NCI-H1105 treated with DMSO at 0.1 percent for 48 hours (cell line): Measurements from ENCODE around the gene ARMC12.
A peak's percentile ranks its signal among the peaks of the same experiment; 100 is the strongest.
"Not testable (repeated sequence)": the region's sequence is repeated elsewhere in the genome, so short reads cannot be mapped to it uniquely, and the experiment has no call there.

Source experiments
- DNase-seq: peaks from one replicate; lab custom pipeline; 2025; lab: John Stamatoyannopoulos, UW

ARMC12 gene, protein sequence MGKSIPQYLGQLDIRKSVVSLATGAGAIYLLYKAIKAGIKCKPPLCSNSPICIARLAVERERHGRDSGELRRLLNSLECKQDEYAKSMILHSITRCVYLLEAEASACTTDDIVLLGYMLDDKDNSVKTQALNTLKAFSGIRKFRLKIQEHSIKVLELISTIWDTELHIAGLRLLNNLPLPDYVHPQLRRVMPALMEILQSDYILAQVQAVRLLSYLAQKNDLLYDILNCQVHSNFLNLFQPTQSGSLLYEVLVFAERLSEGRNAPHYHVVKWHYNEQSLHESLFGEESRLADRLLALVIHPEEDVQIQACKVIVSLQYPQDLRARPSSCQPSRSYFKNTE

DNA sequence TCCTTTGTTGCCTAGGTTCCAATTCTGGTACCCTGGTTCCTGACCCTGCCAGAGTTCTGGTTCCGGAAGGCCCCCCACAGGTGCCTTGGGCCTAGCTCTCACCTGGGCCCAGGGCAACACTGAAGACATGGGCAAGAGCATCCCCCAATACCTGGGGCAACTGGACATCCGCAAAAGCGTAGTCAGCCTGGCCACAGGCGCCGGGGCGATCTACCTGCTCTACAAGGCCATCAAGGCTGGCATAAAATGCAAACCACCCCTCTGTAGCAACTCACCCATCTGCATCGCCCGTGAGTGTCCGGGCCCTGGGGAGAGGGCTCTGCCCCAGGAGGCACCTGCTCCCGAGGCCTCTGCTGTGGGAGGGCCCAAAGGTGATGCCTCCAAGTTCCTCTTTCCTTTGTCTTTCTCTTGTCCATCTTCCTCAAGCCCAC lies at the start of gene ARMC12:
Gene ARMC12 (plus strand): TSS at position 51 of the 431 bp plus-strand sequence. CDS start 77 bp downstream, at position 128.
- no peak for DNase-seq

DNA sequence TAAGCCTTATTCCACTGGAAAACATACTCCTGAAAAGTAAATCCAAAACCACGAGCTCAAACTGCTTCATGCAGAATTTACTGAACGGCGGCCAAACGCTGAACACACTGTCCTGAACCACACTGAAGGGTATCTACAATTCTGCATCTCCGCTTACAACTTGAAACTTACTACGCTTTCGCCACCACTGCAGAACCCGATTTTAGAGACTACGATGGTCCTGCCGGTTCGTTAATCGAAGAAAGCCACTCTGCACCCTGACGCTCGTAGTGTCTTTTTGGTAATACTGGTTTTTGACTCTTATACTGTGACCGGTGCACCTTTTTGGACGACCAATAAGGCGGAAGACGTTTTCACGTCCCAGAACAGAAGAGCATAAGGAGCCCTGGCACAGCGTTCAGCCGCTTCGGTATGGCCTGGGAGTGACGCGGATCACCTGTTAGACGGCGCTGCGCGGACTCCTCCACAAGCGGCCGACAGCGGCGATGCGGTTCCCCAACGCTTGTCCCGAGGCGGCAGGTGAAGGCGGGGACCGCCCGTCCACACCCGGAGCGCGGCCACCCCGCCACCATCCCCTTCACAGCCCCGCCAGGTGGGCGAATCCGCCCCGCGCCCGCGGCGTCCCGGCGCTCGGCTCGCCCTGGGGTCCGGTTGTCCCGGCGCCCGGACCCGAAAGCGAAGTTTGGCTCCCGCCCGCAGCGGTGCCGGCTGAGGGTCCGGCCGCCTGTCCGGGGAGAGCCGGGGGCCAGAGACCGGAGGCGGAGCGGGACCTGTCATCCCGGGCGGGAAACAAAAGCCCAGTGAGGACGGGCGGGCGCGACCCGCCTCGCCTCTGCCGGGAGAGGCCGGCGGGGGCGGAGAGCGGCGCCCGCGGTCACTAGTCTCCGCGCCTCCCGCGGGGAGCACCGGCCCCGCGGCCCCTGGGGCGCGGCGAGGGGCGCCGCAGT lies 48.9 kb upstream of the ARMC12 start:
- DNase-seq: peak; percentile 70

- DNase-seq: peak; percentile 86
Observed at GRCh38 chr6:35688605-35689322, 48.1 kb upstream of the ARMC12 start, which contains the start of gene FKBP5. FKBP5 (minus strand) TSS chr6:35688915; CDS start chr6:35642824, 46,091 bp downstream.

DNA sequence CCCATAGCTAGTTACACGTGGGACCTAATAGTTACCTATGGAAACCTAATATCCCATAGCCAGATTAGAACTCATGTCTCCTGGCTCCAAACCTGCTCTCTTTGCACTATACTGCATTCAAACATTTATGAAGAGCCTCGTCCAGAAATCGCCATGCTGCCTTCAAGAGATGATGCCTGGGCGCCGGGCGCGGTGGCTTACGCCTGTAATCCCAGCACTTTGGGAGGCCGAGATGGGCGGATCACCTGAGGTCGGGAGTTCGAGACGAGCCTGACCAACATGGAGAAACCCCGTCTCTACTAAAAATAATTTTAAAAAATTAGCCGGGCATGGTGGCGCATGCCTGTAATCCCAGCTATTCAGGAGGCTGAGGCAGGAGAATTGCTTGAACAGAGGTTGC lies 46.8 kb upstream of the ARMC12 start:
- DNase-seq: not testable (repeated sequence)

DNA sequence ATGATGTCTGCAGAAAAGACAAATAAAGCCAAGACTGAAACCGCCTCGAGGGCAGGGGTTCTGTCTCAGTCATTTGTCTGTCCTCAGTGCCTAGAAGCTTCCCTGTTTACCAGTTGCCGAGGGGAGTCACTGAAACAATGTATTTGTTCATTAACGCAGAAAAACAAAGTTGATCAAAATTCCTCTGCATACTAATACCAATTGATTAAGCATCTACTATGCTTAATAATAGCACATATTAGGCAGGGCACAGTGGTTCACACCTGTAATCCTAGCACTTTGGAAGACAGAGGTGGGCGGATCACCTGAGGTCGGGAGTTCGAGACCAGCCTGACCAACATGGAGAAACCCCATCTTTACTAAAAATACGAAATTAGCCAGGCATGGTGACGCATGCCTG lies 46.3 kb upstream of the ARMC12 start:
- no peak for DNase-seq

DNA sequence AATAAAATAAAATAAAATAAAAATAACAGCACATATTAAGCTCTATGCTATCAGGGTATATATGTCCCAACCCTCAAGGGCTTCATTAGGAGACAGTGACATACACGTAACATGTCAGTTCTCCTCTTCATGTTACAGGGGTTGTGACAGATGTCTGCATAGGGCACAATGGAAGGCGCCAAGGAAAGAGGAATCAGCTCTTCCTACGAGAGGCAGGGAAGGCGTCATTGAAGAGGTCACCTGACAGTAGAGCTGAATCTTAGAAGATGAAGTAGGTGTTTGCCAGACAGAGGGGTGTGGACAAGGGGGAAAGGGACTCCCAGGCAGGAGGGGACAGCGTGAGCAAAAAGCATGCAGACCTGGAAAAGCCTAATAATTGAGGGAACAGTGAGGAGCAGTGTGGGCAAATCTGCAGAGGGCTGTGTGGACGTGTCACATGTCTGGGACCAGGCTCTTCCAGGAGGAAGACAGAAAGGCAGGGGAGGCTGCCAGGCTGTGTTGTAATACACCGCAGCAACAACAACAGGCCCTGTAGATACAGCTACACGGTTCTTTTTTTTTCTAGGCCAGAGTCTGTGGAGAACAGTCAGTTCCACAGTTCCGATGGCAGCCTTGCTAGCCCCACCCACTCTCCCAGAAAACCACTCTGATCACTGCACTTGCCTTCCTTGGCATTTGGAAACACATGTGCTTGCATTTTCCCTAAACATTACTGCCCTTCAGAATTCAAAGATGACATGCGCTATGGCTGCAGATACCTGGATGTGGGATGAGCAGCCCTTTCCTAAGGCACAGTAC lies 45.6 kb upstream of the ARMC12 start:
- no peak for DNase-seq

GRCh38 chr6:35694462-35694861 lies 42.4 kb upstream of the ARMC12 start:
- DNase-seq: no peak

- DNase-seq: not testable (repeated sequence)
Observed at GRCh38 chr6:35698430-35698829, 38.4 kb upstream of the ARMC12 start.

DNA sequence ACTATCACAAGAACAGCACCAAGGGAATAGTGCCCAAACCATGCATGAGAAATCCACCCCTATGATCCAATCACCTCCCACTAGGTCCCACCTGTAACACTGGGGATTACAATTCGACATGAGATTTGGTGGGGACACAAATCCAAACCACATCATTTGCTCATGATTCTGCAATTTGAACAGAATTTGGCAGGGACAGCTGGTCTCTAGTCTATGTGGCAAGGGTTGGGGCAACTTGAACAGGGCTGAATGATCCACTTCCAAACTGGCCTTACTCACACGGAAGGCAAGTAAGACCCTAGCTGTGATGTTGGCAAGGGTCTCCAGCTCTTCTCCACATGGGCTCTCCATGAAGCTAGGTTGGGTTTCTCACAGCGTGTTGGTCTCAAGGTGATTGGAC lies 38.0 kb upstream of the ARMC12 start:
- no peak for DNase-seq

DNA sequence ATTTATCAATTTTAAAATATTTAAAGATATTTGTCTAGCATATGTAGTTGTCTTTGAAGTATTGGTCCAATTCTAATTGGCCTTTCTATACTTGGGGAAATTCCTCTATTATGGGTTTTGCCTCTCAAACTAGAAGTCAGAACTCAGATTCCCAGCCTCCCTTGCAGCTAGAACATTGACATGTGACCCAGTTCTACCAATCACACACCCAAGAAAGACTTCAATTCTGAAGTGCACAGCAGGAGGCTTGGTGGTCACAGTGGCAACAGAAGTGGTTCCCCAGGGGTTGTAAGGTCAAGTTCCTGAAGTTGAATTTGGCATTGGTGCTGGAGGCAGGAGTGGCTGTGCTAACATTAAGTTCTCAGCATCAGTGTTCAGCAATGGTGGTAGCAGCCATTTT lies 33.3 kb upstream of the ARMC12 start:
- DNase-seq: no peak

GRCh38 chr6:35706468-35706867 lies 30.4 kb upstream of the ARMC12 start:
- no peak for DNase-seq

GRCh38 chr6:35707714-35708407 lies 29.0 kb upstream of the ARMC12 start:
- no peak for DNase-seq

DNA sequence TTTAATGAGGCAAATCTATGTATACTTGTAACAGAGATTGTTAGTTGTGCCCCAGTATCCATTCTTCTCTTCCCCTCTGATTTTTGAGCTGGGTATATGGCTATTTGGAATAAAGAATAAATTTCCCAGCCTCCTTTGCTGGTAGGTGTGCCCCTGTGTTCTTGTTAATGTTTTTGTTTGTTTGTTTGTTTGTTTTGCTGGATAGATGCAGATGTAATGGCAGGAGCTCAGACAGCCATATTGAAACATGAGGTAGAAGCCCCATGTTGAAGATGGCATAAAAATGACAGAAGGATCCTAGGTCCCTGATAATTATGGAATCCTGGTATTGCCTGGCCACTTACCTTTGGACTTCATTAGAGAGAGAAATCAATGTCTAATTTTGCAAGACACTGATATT lies 28.2 kb upstream of the ARMC12 start:
- DNase-seq: no peak

DNA sequence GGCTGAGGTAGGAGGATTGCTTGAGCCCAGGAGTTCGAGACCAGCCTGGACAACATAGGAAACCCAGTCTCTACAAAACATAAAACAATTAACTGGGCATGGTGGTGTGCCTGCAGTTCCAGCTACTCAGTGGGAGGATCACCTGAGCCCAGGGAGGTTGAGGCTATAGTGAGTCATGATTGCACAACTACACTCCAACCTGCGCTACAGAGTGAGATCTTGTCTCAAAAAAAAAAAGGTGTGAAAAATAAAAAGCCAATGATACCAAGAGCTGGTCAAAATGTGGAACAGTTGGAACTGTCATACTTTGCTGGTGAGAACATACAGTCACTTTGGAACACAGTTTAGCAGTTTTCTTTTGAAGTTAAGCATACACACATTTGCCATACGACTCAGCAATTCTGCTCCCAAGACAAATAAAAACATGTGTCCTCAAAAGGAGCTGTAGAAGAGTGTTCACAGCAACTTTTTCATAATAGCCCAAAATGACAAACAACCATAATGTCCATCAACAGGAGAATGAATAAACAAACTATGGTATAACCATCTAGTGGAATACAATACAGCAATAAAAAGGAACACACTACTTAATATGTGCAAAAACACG lies 26.5 kb upstream of the ARMC12 start:
- no peak for DNase-seq

DNA sequence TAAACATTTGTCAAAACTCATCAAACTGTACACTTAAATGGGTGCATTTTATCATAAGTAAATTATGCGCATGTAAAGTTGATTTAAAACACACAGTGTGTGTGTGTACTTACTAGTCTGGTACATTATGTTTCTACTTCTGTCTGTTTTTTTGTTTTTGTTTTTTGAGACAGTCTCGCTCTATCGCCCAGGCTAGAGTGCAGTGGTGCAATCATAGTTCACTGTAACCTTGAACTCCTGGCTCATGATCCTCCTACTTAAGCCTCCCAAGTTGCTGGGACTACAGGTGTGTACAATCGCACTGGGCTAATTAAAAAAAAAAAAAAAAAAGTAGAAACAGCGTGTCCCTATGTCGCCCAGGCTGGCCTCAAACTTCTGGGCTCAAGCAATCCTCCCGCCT lies 25.1 kb upstream of the ARMC12 start:
- no peak for DNase-seq

- no peak for DNase-seq
Observed at GRCh38 chr6:35713006-35713767, 23.6 kb upstream of the ARMC12 start.

- DNase-seq: no peak
Observed at GRCh38 chr6:35716798-35717197, 20.0 kb upstream of the ARMC12 start.

DNA sequence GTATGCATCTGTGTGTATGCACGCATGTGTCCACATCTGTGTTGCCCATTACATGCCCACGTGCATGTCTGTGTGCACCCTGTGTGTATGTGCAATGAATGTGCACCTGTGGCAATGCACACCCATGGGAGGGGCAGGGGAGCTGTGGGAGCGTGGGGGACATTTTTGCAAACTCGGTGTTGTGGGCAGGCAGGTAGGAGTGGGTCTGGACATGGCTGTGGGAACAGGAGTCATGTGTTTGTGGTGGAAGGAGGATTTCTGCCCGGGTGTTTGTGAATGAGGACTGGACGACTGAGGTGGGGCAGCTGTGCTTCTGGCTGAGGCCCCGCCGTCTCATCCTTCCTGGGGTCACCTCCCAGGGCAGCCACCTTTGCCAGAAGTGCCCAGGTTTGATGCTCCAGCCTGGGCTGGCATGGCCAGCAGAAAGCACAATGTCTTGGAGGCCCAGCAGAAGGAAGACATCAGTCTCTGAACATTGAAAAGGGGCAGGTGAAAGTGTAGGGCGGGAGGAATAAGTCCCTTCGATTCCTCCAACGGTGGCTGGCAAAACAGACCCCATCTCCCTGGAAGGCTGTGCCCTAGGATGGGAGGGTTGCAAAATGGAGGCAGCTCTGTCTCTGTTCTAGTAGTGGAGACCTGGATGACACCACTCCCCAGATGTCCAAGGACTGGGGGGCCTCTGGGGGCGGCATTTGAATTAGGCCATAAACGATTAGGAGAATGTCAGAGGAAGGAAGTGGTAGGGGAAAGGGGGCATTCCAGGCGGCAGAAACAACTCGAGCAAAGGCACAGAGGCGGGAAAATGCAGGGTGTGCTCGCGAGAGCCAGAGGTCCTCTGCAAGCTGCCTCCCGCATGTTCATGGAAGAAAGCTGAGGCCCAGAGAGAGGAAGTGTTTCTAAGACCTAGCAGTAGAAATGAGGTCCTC lies 19.1 kb upstream of the ARMC12 start:
- no peak for DNase-seq

DNA sequence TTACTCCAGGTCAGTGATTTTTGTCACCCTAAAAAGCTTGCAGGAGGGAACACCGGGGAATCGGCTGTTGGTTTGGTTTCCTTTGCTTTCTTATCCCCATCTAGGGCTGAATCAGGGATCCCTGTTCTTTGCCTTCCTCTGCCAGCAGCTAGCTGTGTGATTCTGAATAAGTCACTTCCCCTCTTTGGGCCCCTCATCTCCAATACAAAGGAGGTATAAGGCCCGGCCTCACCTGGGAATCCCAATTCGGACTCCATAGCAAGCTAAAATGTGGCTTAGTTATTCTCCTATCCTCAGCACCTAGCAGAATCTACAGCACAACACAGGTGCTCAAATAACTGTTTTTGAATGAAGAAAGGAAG lies 18.5 kb upstream of the ARMC12 start:
- DNase-seq: no peak
